ENCODE data around the gene PICK1.

The PICK1 gene

DNA sequence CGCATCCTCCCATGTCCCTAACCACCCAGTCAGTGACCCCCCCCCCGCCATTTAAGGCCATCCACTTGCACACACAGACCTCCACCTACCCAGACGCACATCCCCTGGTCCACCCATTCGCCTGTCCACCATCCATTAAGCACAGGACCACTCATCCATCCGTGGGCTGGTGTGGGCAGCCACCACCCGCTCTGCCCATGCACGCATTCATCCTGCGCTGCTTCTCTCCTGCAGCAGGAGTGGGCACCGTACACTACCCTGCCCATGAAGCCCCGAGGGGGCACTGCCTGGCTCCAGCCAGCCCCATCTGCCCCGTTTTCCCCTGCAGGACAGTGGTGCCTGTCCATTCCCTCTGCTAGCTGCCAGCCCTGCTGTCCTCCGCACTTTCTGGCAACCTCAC is 30.7 kb downstream of the PICK1 start:
- no peak for DNase-seq (ENCODE audit: low read depth in 2 of 2)

DNA sequence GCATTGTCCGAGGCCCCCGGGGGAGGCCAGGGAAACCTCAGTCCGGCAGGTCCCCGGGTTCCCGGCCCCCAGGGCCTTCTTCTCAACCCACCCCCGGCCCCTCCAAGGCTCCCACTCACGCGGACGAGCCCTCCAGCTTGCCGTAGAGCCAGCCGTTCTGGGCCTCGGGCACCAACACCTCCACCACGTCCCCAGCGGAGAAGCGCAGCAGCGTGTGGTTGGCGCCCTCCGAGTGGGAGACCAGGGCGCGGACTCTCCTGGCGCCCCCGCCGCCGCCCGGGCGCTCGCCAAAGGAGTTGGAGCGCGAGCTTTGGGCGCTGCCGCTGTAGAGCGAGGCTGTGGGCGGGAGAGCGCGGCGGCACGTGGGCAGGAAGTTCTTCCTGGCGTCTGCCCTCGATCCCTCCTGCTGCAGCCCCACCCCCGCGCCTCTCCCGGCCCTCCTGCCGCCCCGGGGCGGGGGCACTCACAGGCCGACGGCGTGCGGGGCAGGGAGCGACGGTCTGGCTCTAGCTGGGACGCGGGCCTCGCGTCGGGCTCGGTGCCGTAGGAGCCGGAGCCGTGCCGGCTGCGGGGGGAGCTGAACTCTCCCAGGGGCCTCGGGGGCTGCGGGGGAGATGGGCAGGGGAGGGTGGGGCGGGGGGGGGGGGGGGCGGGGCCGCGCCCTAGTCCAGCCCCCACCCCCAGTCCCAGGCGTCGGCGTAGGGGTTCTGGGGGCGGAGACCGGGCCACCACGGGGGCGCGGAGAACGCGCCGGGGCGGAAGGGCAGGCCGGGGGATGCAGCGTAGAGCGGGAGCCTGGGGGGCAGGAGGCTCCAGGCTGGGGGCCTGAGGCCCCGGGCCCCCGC is 31.6 kb downstream of the PICK1 start:
- DNase-seq (ENCODE audit: low read depth in 2 of 2), result no peak

DNA sequence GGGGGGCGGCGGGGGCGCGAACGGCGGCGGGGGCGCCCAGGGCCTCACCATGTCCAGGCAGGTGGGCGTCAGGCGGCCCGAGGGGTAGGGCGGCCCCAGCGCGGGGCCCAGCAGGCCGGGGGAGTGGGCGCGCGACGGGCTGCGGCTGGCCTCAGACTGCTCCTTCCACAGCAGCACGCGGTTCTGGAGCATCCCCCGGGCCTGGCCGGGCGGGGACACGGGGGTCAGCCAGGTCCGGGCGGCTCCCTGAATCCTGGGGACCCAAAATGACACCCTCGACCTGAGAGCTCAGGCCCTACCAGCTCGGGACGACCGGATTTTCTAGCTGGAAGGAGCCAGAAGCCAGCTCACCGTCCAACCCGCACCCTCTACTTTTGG is 32.3 kb downstream of the PICK1 start:
- DNase-seq (ENCODE audit: low read depth in 2 of 2), result no peak

DNA sequence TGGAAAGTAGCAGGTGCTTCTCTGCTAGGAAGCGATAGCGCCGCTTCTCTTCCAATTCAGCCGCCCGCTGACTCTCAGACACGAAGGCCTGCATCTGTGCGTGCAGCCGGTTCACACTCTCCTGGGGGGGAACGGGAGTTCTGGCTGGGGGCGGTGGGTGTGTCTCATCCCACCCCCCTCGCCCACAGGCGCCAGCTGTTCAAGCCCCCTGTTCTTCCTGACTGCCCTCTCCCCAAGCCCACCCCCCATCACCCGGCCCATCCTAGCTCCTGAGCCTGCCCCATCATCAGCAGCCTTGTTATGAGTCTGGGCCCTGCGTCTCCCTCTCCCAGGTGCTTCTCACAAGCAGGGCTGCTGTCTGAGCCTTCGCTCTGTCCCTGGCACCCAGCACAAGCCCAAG is 39.9 kb downstream of the PICK1 start:
- no peak for DNase-seq (ENCODE audit: low read depth in 2 of 2)

DNA sequence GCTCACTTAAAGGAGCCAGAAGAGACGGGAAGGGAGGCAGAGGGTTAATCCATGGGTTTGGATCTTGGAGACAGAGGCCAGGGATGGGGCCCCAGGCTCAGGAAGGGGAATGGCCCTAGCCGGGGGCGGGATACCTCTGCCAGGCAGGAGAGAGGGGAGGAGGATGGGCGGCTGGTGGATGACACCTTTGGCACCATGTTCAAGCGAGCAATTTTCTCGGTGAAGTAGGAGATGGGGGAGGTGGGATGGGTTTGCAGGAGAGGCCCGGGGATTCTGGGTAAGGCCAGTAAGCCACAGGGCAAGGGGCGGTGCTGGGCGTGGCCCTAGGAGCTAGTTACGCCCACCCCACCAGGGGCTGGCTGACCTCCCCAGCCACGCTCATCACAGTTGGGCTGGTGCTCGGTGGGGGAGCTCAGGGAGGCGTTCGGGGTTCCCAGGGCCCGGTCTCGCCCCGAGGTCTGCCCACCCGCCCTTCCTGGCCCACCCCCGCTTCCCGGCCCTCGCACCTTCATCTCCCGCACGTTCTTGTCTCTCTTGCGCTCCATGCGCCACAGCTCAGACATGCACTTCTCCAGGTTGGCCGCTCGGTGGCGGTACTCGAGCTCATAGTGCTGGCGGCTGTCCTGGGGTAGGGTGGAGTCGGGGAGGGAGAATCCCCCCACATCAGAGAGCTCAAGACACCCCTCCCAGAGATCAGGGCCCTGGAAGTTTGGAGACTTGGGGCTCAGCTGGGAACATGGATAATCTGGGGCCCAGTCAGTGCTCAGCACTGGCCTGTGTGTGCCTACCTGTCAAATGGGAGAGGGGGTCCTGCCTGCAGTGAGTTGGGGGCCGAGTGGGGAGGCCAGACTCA is 40.6 kb downstream of the PICK1 start:
- no peak for DNase-seq (ENCODE audit: low read depth in 2 of 2)

DNA sequence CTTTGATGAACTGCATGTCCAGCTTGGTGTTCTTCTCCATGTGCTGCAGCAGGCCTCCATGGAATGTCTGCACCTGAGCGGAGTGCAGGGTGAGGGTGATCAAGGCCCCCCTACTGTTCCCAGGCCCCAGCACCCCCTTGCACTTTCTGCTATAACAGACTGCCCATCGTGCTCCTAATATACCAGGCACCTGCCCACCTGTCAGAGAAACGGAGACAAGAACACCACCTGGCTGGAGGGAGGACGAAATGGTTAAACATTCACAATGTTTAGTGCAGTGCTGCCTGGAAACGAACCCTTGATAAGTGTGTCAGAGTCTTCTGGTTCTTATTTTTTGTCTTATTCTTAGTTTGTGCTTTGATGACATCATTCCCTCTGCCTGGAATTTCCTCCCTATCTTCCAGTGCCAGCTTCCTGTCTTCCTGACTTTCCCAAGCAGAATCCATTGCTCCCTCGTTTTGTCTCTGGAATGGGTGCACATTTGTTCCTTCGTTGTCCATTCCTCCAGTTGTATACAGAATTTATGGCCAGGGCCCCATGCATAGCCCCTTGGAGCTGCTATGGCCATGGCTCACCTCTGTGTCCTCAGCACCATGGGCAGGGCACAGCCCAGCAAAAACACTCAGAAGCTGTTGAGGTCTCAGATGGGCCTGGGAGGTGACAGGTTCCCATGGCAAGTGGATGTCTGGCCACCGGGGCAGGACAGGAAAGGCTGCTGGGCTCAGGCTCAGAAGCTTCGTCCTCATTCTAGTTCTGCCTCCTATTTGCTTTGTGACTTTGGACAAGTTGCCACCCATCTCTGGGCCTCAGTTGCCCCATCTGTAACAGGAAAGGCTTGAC is 41.4 kb downstream of the PICK1 start:
- no peak for DNase-seq (ENCODE audit: low read depth in 2 of 2)

DNA sequence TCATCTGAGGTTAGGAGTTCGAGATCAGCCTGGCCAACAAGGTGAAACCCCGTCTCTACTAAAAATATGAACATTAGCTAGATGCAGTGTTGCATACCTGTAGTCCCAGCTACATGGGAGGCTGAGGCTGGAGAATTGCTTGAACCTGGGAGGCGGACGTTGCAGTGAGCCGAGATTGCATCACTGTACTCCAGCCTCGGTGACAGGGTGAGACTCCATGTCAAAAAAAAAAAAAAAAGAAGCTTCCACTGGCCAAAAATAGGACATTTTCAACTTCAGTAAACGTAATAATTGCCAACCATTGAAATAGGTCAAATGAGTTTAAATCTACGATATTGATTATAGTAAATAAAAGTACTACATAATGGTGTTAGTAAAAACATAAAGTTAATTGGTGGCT is 46.4 kb downstream of the PICK1 start:
- no peak for DNase-seq (ENCODE audit: low read depth in 2 of 2)

DNA sequence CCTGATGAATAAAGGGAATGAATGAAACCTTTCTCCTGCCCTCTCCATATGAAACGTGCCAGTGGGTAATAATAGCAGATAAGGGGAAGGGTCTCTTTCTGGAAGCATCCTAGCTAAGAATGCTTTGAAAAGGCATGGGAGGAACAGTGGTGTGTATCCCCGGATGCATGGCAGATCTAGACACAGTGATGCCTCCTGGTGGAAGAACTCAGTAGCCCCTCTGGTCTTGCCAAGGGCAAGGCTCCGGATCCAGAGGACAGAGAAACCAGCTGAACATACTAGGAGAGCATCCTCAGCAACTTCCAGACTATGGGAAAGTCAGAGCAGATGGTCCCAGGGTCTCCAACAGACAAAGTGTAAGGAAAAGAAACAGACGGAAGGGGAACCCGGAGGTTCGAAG is 46.9 kb downstream of the PICK1 start:
- no peak for DNase-seq (ENCODE audit: low read depth in 2 of 2)

DNA sequence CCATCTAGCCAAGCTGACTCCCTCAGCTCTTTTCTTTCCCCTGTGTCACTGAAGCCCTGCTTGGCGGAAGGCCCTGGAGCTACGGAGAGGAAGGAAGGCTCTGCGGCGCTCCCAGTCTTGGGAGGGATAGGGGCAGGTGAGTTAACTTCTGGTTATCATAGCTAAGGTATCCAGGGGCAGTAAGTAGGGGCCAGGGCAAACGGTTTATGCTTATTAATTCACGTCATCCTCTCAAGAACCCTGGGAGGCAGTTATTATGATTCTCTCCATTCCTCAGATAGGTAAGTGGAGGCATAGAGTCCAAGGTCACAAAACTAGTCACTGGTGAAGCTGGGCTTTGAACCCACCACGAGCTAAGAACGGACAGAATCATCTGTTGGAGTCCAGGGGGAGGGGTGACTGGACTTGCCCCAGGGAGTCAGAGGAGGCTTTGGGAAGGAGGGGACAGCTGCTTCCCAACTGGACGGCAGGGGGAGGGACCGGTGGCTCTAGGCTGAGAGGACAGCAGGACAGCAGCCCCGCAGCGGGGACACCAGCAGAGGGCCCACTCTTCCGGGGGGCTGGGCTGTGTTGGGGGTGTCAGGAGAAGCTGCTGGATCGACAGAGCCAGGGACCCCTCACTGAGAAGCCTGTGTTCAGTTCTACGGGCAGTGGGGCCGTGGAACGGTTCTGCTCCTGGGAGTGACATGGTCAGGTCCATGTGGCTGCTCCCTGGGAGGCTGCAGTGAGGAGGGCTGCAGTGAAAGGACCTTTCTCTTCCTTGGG is 49.8 kb downstream of the PICK1 start:
- DNase-seq (ENCODE audit: low read depth in 2 of 2), result no peak

DNA sequence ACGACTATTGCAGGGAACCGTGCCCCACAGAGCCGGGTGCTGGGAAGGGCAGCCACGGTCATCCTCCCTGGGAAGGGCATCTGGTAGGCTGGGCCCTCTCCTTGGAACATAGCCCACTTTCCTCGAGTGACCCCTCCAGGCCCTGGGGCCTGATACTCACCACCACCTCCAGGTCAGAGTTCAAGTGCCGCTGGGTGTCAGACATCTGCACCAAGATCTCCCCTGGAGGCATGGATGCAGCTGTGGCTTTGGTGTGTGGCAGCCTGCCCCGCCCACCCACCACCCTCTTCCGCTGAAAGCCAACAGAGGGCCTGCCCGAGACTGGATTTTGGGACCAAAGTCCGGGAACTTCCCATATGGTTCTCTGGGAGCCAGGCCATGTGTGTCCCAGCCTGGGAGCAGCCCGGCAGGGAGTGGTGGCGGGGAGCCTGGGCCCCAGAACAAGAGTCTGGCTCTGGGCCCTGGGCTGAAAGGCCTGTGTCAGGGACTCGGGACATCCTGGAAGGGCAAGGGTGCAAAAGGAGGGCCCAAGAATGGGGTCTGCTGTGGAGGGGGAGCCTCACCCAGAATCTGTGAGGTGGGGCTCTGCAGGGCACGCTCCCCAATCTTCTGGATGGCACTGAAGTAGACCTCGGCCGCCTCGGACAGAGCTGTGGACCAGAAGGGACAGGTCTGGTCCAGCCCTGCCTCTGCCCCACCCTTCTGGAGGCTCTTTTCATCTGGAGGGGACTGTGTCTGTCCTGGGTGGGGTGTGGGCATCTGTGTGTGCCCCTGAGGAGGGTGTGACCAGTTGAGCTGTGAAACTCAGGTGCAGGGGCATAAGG is 50.7 kb downstream of the PICK1 start:
- no peak for DNase-seq (ENCODE audit: low read depth in 2 of 2)

DNA sequence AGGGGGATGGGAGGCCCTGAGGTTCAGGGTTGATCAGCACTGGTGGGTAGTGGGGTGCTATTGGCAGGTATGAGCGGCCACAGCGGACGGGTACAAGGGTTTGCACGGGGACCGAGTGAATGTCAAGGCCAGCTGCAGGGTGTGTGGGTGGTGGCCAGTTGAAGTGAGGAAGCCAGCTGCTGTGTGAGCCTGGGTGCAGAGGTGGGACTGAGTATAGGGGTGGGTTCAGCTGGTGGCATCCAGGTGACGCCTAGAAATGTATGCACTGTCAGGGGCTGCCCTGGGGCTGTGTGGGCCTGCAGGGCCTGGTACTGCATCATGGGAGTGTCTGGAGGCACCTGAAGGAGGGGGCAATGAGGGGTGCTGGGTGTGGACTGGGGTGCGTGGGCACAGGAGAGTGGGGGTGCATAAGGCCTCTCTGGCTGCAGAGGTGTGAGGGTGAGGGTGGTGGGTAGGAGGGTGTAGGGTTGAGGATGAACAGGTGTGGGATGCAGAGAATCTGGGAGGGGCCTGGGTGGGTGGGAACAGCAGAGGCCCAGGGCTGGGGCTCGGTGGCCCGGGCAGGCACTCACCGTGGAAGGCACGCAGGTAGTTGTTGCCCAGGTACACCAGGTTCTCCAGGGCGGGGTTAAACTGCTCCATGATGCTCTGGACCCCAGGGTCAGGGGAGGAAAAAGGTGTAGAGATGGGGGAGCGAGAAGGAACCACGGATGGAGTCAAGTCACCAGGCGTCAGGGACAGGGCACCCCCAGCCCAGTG is 51.5 kb downstream of the PICK1 start:
- no peak for DNase-seq (ENCODE audit: low read depth in 2 of 2)

DNA sequence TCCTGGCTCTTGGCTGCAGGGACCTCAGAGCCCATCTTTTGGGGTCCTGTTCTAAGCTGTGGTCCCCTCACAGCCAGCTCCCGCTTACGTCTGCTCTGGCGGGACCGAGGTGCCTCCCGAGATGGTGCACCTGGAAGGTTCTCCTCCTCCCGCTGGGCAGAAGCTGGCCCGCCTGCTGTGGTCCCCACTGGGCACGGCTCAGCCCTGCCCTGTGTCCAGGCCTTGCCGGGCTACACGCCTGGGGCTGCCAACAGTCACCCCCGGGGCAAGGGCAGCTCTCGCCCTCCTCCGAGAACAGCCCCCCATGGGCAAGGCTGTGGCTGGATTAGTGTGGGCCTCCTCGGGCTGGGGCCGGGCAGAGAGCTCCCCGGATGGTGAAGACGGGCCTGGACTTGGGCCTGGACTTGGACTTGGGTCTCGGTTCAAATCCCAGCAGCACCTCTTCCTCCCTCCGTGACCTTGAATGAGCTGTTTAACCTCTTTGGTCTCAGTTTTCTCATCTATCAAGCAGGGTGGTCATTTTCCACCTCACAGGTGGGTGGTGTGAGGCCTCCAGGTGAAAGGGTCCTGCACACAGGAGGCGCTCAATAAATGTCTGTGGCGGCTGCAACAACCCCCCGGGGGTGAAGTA is 52.3 kb downstream of the PICK1 start:
- DNase-seq (ENCODE audit: low read depth in 2 of 2), result no peak

DNA sequence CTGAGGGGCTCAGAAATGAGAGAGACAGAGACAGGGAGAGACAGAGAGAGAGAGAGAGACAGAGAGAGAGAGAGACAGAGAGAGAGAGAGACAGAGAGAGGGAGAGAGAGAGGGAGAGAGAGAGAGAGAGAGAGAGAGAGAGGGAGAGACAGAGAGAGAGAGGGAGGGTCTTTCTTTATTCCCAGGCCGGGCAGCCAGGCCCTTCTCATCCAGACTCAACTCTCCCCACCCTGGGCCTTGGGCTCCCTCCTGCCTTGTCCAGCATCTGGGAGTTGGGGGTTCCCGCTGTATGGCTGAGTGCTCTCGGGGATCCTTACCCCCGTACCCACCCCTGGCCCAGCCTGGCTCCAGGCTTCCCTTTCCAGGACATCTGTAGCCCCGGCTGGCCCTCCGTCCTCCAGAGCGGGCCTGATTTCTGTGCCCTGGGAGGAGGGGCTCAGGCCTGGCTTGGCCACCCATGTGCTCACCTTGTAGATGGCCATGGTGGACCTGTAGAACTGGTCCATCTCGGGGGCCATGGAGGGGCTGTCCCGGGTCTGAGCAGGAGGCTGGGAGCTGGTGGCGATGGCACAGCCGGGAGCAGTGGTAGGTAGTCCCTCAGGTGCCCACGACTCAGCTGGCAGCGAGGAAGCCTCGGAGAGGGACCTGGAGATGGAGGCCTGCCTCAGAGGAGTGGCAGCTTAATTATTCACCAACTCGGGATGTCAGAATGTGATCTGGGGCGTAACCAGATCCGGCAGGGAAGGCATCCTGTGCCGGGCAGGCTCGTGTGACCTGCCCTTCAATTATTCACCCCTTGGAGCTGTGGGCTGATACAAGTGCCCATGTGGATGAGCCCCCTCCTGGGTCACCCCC is 53.0 kb downstream of the PICK1 start, which contains the start of gene BAIAP2L2:
TSS of gene BAIAP2L2 (minus strand) at position 677 of the 855 bp plus-strand sequence. CDS start at position 518, 159 bp downstream.
- DNase-seq (ENCODE audit: low read depth in 2 of 2), result no peak

DNA sequence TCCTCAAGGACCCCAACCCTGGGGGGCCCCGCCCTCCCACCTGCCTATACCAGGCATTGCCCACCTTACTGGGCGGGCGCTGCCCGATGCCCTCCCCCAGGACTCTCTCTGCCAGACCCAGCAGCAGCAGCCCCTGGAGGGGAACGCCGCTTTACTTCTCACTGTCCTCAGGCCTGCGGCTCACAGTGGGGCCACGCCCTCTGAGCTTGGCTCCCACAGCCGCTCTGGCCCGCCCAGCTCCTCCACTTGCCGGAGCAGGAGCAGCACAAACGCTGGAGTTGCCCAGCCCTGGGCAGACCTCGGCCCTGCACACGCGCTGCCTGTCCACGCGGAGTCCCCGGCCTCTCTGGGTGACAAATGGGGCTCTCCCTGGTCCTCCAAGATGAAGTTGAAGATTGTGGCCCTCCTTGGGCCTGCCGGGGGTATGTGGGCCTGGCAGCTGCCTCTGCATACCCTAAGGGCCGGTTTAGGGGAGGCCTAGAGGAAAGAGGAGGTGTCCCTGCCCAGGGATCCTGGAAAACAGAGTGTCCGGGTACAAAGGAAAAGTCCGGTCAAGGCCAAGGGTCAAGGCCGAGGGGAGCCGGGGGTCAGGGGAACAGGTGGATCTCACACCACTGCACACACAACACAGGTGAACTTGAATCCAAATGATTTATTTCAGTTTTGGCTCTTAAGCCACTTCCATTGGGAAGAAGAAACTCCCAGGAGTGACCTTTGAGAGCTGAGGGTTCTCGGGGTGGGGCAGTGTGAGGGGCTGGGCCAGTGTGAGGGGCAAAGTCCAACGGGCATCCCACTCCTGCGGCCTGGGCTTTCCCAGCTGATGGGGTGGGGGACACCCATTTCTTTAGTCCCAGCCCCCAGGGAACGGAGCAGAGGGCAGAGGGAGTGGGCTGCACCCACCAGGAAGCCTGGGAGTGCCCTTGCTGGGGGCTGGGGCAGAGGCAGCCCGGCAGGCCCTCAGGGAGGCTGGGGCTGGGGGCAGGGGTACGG is 54.0 kb downstream of the PICK1 start:
- DNase-seq (ENCODE audit: low read depth in 2 of 2), result no peak

DNA sequence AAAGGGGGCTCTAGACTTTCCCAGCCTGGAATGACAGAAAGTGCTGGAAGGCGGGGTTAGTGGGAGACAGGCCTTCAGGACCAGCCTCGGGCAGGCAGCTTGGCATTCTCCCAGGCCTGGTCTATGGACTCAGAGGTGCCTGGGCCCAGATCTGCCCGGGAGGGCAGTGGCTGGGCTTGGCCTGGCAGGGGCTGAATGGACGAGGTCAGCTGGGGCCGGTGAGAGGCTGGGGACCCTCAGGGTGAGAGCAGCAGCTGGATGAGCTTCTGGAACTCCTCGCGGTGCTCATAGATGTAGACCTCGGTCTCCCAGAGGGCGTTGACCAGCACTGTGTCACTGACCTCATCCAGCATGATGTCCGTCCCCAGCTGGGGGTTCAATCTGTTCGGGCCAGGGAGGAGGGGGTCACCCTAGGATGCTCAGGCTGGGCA is 54.7 kb downstream of the PICK1 start:
- DNase-seq (ENCODE audit: low read depth in 2 of 2), result no peak

DNA sequence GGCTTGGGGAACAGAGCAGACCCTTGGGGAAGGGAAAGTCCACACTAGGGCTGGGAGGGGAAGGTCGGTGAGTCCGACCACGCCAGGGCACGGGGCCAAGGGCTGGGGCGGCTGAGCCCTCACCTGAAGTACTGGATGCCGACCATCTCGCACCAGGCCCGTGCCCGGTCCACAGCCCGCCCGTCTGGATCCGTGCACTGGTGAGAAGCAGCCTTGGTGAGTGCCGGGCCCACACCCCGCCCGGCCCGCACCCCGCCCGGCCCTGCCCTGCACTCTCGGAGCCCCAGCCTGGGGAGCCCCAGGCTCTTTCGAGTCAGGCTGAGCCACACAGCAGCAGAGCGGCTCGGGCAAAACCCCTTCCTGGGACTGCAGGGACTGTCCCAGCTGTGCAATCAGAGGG is 55.2 kb downstream of the PICK1 start:
- DNase-seq (ENCODE audit: low read depth in 2 of 2), result no peak
